Smooth muscle cell (in vitro differentiated cells): ENCODE measurements around the gene TNFAIP3. TPM values are rescaled to one million over a fixed set of nuclear protein-coding genes. Genes with fewer than 3 reads are reported as not detected.
A peak's percentile ranks its signal among the peaks of the same experiment; 100 is the strongest.

ENCODE experiments used
- DNase-seq: peaks from one replicate; lab custom pipeline; 2025; ENCODE audit not compliant: unreplicated experiment; lab: John Stamatoyannopoulos, UW
- H2AFZ ChIP-seq: fragments of 200-600 bp; sonication (generic); 2 replicates; pipeline ENCODE4 v1.6.0; 2016; ENCODE audit warnings: antibody characterized with exemption, low read depth, mild to moderate bottlenecking
- H3F3A ChIP-seq: fragments of 200-600 bp; sonication (generic); 2 replicates; pipeline ENCODE4 v1.6.0; 2017; ENCODE audit warnings: antibody characterized with exemption, low read depth
- H3K27ac ChIP-seq: fragments of 200-600 bp; sonication (generic); 2 replicates; pipeline ENCODE4 v1.5.1; 2016; ENCODE audit warnings: low read depth, mild to moderate bottlenecking
- H3K27me3 ChIP-seq: fragments of 200-600 bp; sonication (generic); 2 replicates; pipeline ENCODE4 v1.6.1; 2016; ENCODE audit warnings: low read depth, mild to moderate bottlenecking
- H3K36me3 ChIP-seq: fragments of 200-600 bp; sonication (generic); 2 replicates; pipeline ENCODE4 v1.5.1; 2016; ENCODE audit warnings: low read depth
- H3K4me1 ChIP-seq: fragments of 200-600 bp; sonication (generic); 2 replicates; pipeline ENCODE4 v1.5.1; 2016; ENCODE audit warnings: low read depth
- H3K4me2 ChIP-seq: fragments of 200-600 bp; sonication (generic); 2 replicates; pipeline ENCODE4 v1.6.0; 2016; ENCODE audit warnings: mild to moderate bottlenecking
- H3K4me3 ChIP-seq: fragments of 200-600 bp; sonication (generic); 2 replicates; pipeline ENCODE4 v1.5.1; 2016; ENCODE audit warnings: mild to moderate bottlenecking
- H3K79me2 ChIP-seq: fragments of 200-600 bp; sonication (generic); 2 replicates; pipeline ENCODE4 v1.6.0; 2016; ENCODE audit warnings: low read depth, mild to moderate bottlenecking
- H3K9ac ChIP-seq: fragments of 200-600 bp; sonication (generic); 2 replicates; pipeline ENCODE4 v1.6.0; 2016; ENCODE audit warnings: low read depth
- H3K9me3 ChIP-seq: fragments of 200-600 bp; sonication (generic); replicated peaks from 2 replicates; pipeline ENCODE4 v1.5.1; 2016; ENCODE audit warnings: low read depth
- H4K20me1 ChIP-seq: fragments of 200-600 bp; sonication (generic); 2 replicates; pipeline ENCODE4 v1.6.0; 2016; ENCODE audit warnings: low read depth
- WGBS: methylation state at CpG from one replicate; pipeline ENCODE4 v1.1.7; 2016; ENCODE audit warnings: low lambda C conversion rate; 5-methylcytosine and 5-hydroxymethylcytosine counted together
- polyA plus RNA-seq: library from polyadenylated mRNA; unstranded; fragments of >200 nt; fragmentation: Nextera tagmentation; extraction: Ambion mirVana; gene quantifications from 2 replicates; pipeline ENCODE4 v1.2.1, GENCODE V29; 2016
- total RNA-seq: library from RNA; depleted of rRNA; stranded (reverse); fragments of >200 nt; gene quantifications from 2 replicates; pipeline ENCODE4 v1.2.3, GENCODE V29; 2014
- TF ChIP-seq, protein P1 (sequence below): fragments of 200-600 bp; sonication (generic); IDR thresholded peaks from 2 replicates; pipeline ENCODE4 v1.5.1; 2017; ENCODE audit warnings: borderline replicate concordance, mild to moderate bottlenecking, antibody characterized with exemption; ENCODE audit not compliant: insufficient read depth, poor library complexity, severe bottlenecking

Gene TNFAIP3
- total and polyA plus RNA-seq, 2 experiments from 2014 or later, result 32.2 to 33.8 TPM

DNA sequence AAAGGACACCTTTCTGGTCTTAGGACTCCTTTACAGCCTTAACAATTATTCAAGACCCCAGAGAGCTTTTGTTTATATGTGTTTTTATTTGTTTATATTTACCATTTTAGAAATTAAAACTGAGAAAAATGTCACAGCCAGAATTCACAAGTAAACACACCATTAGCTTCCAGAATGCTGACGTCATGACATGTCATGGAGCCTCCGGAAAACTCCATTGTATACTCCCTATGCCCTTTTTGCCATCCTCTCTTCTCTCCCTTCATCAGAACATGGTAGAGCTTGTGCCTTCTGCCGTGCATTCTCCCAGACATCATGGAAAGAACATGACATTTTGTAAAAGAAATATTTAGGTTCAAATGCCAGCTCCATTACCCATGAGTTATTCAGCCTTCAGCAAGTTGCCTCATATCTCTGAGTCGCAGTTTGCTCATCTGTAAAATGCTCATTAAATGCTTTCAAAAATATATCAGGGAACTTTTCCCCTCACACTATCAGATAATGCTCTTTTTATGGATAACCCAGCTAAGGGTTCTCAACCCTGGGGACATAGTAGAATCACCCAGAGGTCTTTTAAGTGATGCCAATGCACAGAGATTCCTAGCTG, 27.8 kb downstream of the TNFAIP3 start:
- TF ChIP-seq, protein P1, sequence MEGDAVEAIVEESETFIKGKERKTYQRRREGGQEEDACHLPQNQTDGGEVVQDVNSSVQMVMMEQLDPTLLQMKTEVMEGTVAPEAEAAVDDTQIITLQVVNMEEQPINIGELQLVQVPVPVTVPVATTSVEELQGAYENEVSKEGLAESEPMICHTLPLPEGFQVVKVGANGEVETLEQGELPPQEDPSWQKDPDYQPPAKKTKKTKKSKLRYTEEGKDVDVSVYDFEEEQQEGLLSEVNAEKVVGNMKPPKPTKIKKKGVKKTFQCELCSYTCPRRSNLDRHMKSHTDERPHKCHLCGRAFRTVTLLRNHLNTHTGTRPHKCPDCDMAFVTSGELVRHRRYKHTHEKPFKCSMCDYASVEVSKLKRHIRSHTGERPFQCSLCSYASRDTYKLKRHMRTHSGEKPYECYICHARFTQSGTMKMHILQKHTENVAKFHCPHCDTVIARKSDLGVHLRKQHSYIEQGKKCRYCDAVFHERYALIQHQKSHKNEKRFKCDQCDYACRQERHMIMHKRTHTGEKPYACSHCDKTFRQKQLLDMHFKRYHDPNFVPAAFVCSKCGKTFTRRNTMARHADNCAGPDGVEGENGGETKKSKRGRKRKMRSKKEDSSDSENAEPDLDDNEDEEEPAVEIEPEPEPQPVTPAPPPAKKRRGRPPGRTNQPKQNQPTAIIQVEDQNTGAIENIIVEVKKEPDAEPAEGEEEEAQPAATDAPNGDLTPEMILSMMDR, result no peak
- no peaks in the 10 kb centered on the region for H3K27me3 ChIP-seq
- no peak overlapping the region for H3K9ac ChIP-seq
- H3K79me2 ChIP-seq, result no peaks in the 10 kb centered on the region
- no peak for DNase-seq
- H3K4me1 ChIP-seq, result no peaks in the 10 kb centered on the region
- no peaks in the 10 kb centered on the region for H4K20me1 ChIP-seq
- no peaks in the 10 kb centered on the region for H3K36me3 ChIP-seq
- H3K27ac ChIP-seq, result peak overlapping the region; percentile 64
- no peak overlapping the region for H2AFZ ChIP-seq
- H3F3A ChIP-seq, result no peaks in the 10 kb centered on the region
- H3K9me3 ChIP-seq, result no peaks in the 10 kb centered on the region
- H3K4me3 ChIP-seq, result no peak overlapping the region
- no peak overlapping the region for H3K4me2 ChIP-seq
- WGBS, result 58% methylated on average over 4 of the region's 4 CpGs

DNA sequence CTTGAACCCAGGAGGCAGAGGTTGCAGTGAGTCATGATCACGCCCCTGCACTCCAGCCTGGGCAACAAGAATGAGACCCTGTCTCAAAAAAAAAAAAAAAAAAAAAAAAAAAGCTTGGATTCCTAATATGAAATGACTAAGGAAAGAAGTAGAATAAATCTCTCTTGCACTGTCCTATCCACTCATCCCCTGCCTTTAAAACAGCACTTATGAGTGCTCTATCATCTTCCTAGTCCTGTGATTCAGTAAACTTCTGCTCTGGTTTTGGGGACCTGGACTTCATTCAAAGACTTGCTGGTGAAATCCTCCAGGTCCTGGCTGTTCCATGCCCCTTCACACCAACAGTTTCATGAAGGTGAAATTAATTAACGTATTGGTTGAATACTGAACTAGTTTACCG, 29.6 kb downstream of the TNFAIP3 start:
- H3K9ac ChIP-seq, result no peak overlapping the region
- H3K27ac ChIP-seq, result no peak overlapping the region
- no peaks in the 10 kb centered on the region for H4K20me1 ChIP-seq
- H3K36me3 ChIP-seq, result no peaks in the 10 kb centered on the region
- no peaks in the 10 kb centered on the region for H3K9me3 ChIP-seq
- TF ChIP-seq, protein P1, result no peak
- no peaks in the 10 kb centered on the region for H3K27me3 ChIP-seq
- no peaks in the 10 kb centered on the region for H3F3A ChIP-seq
- whole genome bisulfite sequencing, result 91% methylated on average over 3 of the region's 3 CpGs
- H3K4me1 ChIP-seq, result no peaks in the 10 kb centered on the region
- no peak overlapping the region for H3K4me2 ChIP-seq
- no peak for DNase-seq
- no peak overlapping the region for H2AFZ ChIP-seq
- no peaks in the 10 kb centered on the region for H3K79me2 ChIP-seq
- no peak overlapping the region for H3K4me3 ChIP-seq

DNA sequence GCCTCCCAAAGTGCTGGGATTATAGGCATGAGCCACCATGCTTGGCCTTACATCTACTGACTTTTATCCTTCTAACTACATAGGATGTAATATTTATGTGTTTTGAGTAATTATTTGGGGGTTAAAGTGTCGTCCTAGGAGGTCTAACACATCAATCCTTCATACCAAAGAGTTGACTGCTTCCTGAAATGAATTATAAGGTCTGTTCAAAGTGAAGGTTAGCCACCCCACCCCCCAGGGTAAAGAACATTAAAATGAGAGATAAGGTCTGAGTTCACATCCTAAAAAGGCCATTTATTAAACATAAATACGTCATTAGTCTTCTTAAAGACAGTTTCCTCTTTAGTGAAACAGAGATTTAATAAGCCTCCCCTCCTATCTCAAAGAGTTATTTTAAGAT, 33.8 kb downstream of the TNFAIP3 start:
- Histone ChIP-seq H3F3A (no peaks in the 10 kb centered on the region), H3K9ac (no peak overlapping the region), H3K27ac (no peak overlapping the region), H4K20me1 (no peaks in the 10 kb centered on the region), H3K4me1 (no peaks in the 10 kb centered on the region), H3K9me3 (no peaks in the 10 kb centered on the region), H3K79me2 (no peaks in the 10 kb centered on the region), H3K36me3 (no peaks in the 10 kb centered on the region), H3K4me2 (no peak overlapping the region), H3K27me3 (no peaks in the 10 kb centered on the region), H3K4me3 (no peak overlapping the region), H2AFZ (no peak overlapping the region)
- DNase-seq, result no peak
- TF ChIP-seq, protein P1, result no peak
- WGBS, result 80% methylated on average over 2 of the region's 2 CpGs

DNA sequence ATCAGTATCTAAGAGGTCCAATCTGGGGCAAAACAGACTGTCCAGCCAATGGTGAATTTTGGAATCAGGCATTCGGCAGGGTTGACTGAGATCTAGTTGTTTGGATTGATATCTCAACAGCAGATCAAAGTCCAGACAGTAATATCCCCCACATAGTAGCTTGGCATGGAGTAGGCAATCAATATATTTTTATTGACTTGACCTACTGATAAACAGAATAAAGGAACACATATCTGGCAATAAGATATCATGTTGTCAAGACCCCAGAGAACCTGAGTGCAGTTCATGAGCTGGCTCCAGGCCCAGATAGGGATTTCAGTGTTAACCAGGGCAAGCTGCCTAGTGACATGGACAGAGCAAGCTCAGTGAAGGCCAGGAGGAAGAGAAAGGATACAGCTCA, 34.4 kb downstream of the TNFAIP3 start:
- Histone ChIP-seq H2AFZ (no peak overlapping the region), H3K4me3 (no peak overlapping the region), H3K27me3 (no peaks in the 10 kb centered on the region), H3K9me3 (no peaks in the 10 kb centered on the region), H3K4me2 (no peak overlapping the region), H3K27ac (no peak overlapping the region), H4K20me1 (no peaks in the 10 kb centered on the region), H3K4me1 (no peaks in the 10 kb centered on the region), H3K79me2 (no peaks in the 10 kb centered on the region), H3K36me3 (no peaks in the 10 kb centered on the region), H3K9ac (no peak overlapping the region), H3F3A (no peaks in the 10 kb centered on the region)
- TF ChIP-seq, protein P1, result no peak
- 96% methylated on average over 1 of the region's 1 CpG for WGBS
- no peak for DNase-seq
